Neural progenitor cell (in vitro differentiated cells): ENCODE measurements around the gene DGLUCY. TPM values are rescaled to one million over a fixed set of nuclear protein-coding genes. Genes with fewer than 3 reads are reported as not detected.

Experiments used
- DNase-seq: peaks from one replicate; pipeline ENCODE4 v3.0.0-alpha.2; 2016; ENCODE audit warnings: low spot score
- H2AFZ ChIP-seq: fragments of 200-600 bp; sonication (generic); replicated peaks from 2 replicates; pipeline ENCODE4 v1.6.1; 2016; ENCODE audit warnings: antibody characterized with exemption
- H3F3A ChIP-seq: fragments of 200-600 bp; sonication (generic); 2 replicates; pipeline ENCODE4 v1.6.1; 2016; ENCODE audit warnings: antibody characterized with exemption, low read depth
- H3K27ac ChIP-seq: fragments of 200-600 bp; sonication (generic); 2 replicates; pipeline ENCODE4 v1.5.1; 2016; ENCODE audit warnings: mild to moderate bottlenecking
- H3K27me3 ChIP-seq: fragments of 200-600 bp; sonication (generic); 2 replicates; pipeline ENCODE4 v1.6.1; 2016; ENCODE audit warnings: mild to moderate bottlenecking, moderate library complexity
- H3K36me3 ChIP-seq: fragments of 200-600 bp; sonication (generic); 2 replicates; pipeline ENCODE4 v1.5.1; 2016
- H3K4me1 ChIP-seq: fragments of 200-600 bp; sonication (generic); 2 replicates; pipeline ENCODE4 v1.6.1; 2016; ENCODE audit warnings: mixed run types
- H3K4me2 ChIP-seq: fragments of 200-600 bp; sonication (generic); 2 replicates; pipeline ENCODE4 v1.6.1; 2016
- H3K4me3 ChIP-seq: fragments of 200-600 bp; sonication (generic); 2 replicates; pipeline ENCODE4 v1.5.1; 2016
- H3K79me2 ChIP-seq: fragments of 200-600 bp; sonication (generic); 2 replicates; pipeline ENCODE4 v1.6.1; 2016; ENCODE audit warnings: low read depth
- H3K9ac ChIP-seq: fragments of 200-600 bp; sonication (generic); 2 replicates; pipeline ENCODE4 v1.6.1; 2016
- H3K9me3 ChIP-seq: fragments of 200-600 bp; sonication (generic); 2 replicates; pipeline ENCODE4 v1.5.1; 2016; ENCODE audit warnings: low read depth
- H4K20me1 ChIP-seq: fragments of 200-600 bp; sonication (generic); 2 replicates; pipeline ENCODE4 v1.6.1; 2016; ENCODE audit warnings: low read depth
- H3K27ac Mint-ChIP-seq: 3 replicates; pipeline ENCODE4 v1.8.0; 2021; ENCODE audit warnings: mixed read lengths
- H3K27me3 Mint-ChIP-seq: 2 replicates; pipeline ENCODE4 v1.8.0; 2022; ENCODE audit warnings: low read depth, mild to moderate bottlenecking, inconsistent platforms, moderate library complexity, mixed read lengths; ENCODE audit not compliant: insufficient read depth
- H3K36me3 Mint-ChIP-seq: 3 replicates; pipeline ENCODE4 v1.8.0; 2021; ENCODE audit warnings: mixed read lengths
- H3K4me1 Mint-ChIP-seq: 3 replicates; pipeline ENCODE4 v1.8.0; 2021; ENCODE audit warnings: mixed read lengths
- H3K4me3 Mint-ChIP-seq: 3 replicates; pipeline ENCODE4 v1.8.0; 2021; ENCODE audit warnings: mild to moderate bottlenecking, moderate library complexity, mixed read lengths
- H3K9me3 Mint-ChIP-seq: 3 replicates; pipeline ENCODE4 v1.8.0; 2020; ENCODE audit warnings: mixed read lengths
- CTCF ChIP-seq: fragments of 200-600 bp; sonication (generic); IDR thresholded peaks from 2 replicates; pipeline ENCODE4 v1.5.1; 2017; ENCODE audit warnings: antibody characterized with exemption, mild to moderate bottlenecking
- EZH2 ChIP-seq: fragments of 200-600 bp; sonication (generic); IDR thresholded peaks from 2 replicates; pipeline ENCODE4 v1.6.1; 2017; ENCODE audit warnings: antibody characterized with exemption, mild to moderate bottlenecking, moderate library complexity
- EZH2phosphoT487 ChIP-seq: fragments of 200-600 bp; sonication (generic); IDR thresholded peaks from 2 replicates; pipeline ENCODE4 v1.6.1; 2017; ENCODE audit warnings: antibody characterized with exemption
- total RNA-seq: library from RNA; depleted of rRNA; stranded (reverse); fragments of >200 nt; gene quantifications from 2 replicates; pipeline ENCODE4 v1.2.3, GENCODE V29; 2015; ENCODE audit warnings: low replicate concordance

DGLUCY gene
- total RNA-seq, 1 donor from 2014 or later = 17.0 TPM

GRCh38 chr14:91125801-91126200 lies 11.9 kb downstream of the DGLUCY start:
- Histone ChIP-seq H3K4me1 (no peaks in the 10 kb centered on the region), H3K36me3 (no peaks in the 10 kb centered on the region), H3K9ac (no peak overlapping the region), H2AFZ (no peak overlapping the region), H3K9me3 (no peaks in the 10 kb centered on the region), H3K27me3 (no peaks in the 10 kb centered on the region), H3F3A (no peaks in the 10 kb centered on the region), H3K27ac (no peak overlapping the region), H4K20me1 (no peaks in the 10 kb centered on the region), H3K4me3 (no peak overlapping the region), H3K79me2 (peaks cover 3% of the 10 kb centered on the region), H3K4me2 (no peak overlapping the region)
- Mint-ChIP-seq H3K4me1 (no peaks in the 10 kb centered on the region), H3K9me3 (peaks cover 4% of the 10 kb centered on the region), H3K27me3 (peaks cover 3% of the 10 kb centered on the region), H3K4me3 (no peak overlapping the region), H3K36me3 (peaks cover 5% of the 10 kb centered on the region), H3K27ac (no peak overlapping the region)
- TF ChIP-seq EZH2 (no peak), CTCF (no peak)
- no peak for DNase-seq

GRCh38 chr14:91126761-91127160 lies 12.9 kb downstream of the DGLUCY start:
- H3K9ac ChIP-seq = no peak overlapping the region
- H3K27me3 ChIP-seq = no peaks in the 10 kb centered on the region
- no peak overlapping the region for H3K4me3 ChIP-seq
- H3K4me2 ChIP-seq = no peak overlapping the region
- H3K79me2 ChIP-seq = peaks cover 3% of the 10 kb centered on the region
- H3K36me3 ChIP-seq = no peaks in the 10 kb centered on the region
- no peaks in the 10 kb centered on the region for H3K4me1 ChIP-seq
- no peaks in the 10 kb centered on the region for H3K4me1 Mint-ChIP-seq
- TF ChIP-seq CTCF (no peak), EZH2phosphoT487 (no peak), EZH2 (no peak)
- no peak overlapping the region for H3K4me3 Mint-ChIP-seq
- peaks cover 4% of the 10 kb centered on the region for H3K9me3 Mint-ChIP-seq
- DNase-seq = no peak
- no peak overlapping the region for H2AFZ ChIP-seq
- no peaks in the 10 kb centered on the region for H4K20me1 ChIP-seq
- no peaks in the 10 kb centered on the region for H3F3A ChIP-seq
- no peak overlapping the region for H3K27ac Mint-ChIP-seq
- H3K36me3 Mint-ChIP-seq = peaks cover 3% of the 10 kb centered on the region
- H3K9me3 ChIP-seq = no peaks in the 10 kb centered on the region
- H3K27ac ChIP-seq = no peak overlapping the region
- peaks cover 3% of the 10 kb centered on the region for H3K27me3 Mint-ChIP-seq

GRCh38 chr14:91127401-91127801 lies 13.5 kb downstream of the DGLUCY start:
- no peak overlapping the region for H3K4me3 ChIP-seq
- H3K36me3 Mint-ChIP-seq = peaks cover 3% of the 10 kb centered on the region
- TF ChIP-seq EZH2phosphoT487 (no peak), CTCF (no peak), EZH2 (no peak)

GRCh38 chr14:91127924-91128323 lies 14.1 kb downstream of the DGLUCY start:
- H3K79me2 ChIP-seq = peaks cover 3% of the 10 kb centered on the region
- peaks cover 3% of the 10 kb centered on the region for H3K36me3 Mint-ChIP-seq
- no peak overlapping the region for H3K27ac Mint-ChIP-seq
- no peak overlapping the region for H3K9ac ChIP-seq
- H2AFZ ChIP-seq = no peak overlapping the region
- no peak for TF ChIP-seq CTCF
- TF ChIP-seq EZH2 = no peak
- TF ChIP-seq EZH2phosphoT487 = no peak
- no peaks in the 10 kb centered on the region for H3F3A ChIP-seq
- no peaks in the 10 kb centered on the region for H3K4me1 ChIP-seq
- no peaks in the 10 kb centered on the region for H3K36me3 ChIP-seq
- H3K4me2 ChIP-seq = no peak overlapping the region
- H3K4me3 Mint-ChIP-seq = no peak overlapping the region
- peaks cover 4% of the 10 kb centered on the region for H3K9me3 Mint-ChIP-seq
- no peaks in the 10 kb centered on the region for H4K20me1 ChIP-seq
- H3K4me1 Mint-ChIP-seq = no peaks in the 10 kb centered on the region
- DNase-seq = no peak
- H3K27me3 Mint-ChIP-seq = peaks cover 3% of the 10 kb centered on the region
- no peak overlapping the region for H3K27ac ChIP-seq
- no peaks in the 10 kb centered on the region for H3K27me3 ChIP-seq
- no peaks in the 10 kb centered on the region for H3K9me3 ChIP-seq
- H3K4me3 ChIP-seq = no peak overlapping the region

More at GRCh38 chr14:91127401-91127801, 13.5 kb downstream of the DGLUCY start:
- H3K36me3 ChIP-seq = no peaks in the 10 kb centered on the region
- no peaks in the 10 kb centered on the region for H3K4me1 Mint-ChIP-seq
- no peak overlapping the region for H3K27ac ChIP-seq
- H3K79me2 ChIP-seq = peaks cover 3% of the 10 kb centered on the region
- no peak overlapping the region for H3K4me2 ChIP-seq
- no peak overlapping the region for H3K27ac Mint-ChIP-seq
- H3K27me3 ChIP-seq = no peaks in the 10 kb centered on the region
- no peaks in the 10 kb centered on the region for H4K20me1 ChIP-seq
- no peak for DNase-seq
- peaks cover 3% of the 10 kb centered on the region for H3K27me3 Mint-ChIP-seq
- H3F3A ChIP-seq = no peaks in the 10 kb centered on the region
- no peak overlapping the region for H3K9ac ChIP-seq
- no peak overlapping the region for H3K4me3 Mint-ChIP-seq
- H2AFZ ChIP-seq = no peak overlapping the region
- H3K9me3 ChIP-seq = no peaks in the 10 kb centered on the region
- no peaks in the 10 kb centered on the region for H3K4me1 ChIP-seq
- H3K9me3 Mint-ChIP-seq = peaks cover 4% of the 10 kb centered on the region
